Fibroblast of mammary gland (primary cell): ENCODE results near the gene GRIK3.

Experiments
- DNase-seq: peaks from one replicate; pipeline ENCODE4 v3.0.0-alpha.2; 2010; ENCODE audit warnings: low read depth
- H3K4me3 ChIP-seq: 2 replicates; pipeline ENCODE4 v1.5.1; 2011; ENCODE audit warnings: low read depth, mild to moderate bottlenecking, low read length, moderate library complexity; ENCODE audit not compliant: control insufficient read depth
- CTCF ChIP-seq: conservative IDR thresholded peaks from 2 replicates; pipeline ENCODE4 v1.5.1; 2011; ENCODE audit warnings: low read depth, low read length, inconsistent platforms; ENCODE audit not compliant: control insufficient read depth, insufficient read depth

The GRIK3 gene

GRCh38 chr1:37017720-37018119 lies 16.6 kb downstream of the GRIK3 start:
- DNase-seq: no peak
- H3K4me3 ChIP-seq: no peak overlapping the region
- no peak for TF ChIP-seq CTCF

GRCh38 chr1:37016121-37016520 lies 18.2 kb downstream of the GRIK3 start:
- no peak for DNase-seq
- TF ChIP-seq CTCF: no peak
- H3K4me3 ChIP-seq: no peak overlapping the region

GRCh38 chr1:37015713-37016112 lies 18.6 kb downstream of the GRIK3 start:
- H3K4me3 ChIP-seq: no peak overlapping the region
- no peak for TF ChIP-seq CTCF
- DNase-seq: no peak

GRCh38 chr1:37012226-37012625 lies 22.1 kb downstream of the GRIK3 start:
- H3K4me3 ChIP-seq: no peak overlapping the region
- DNase-seq: no peak
- no peak for TF ChIP-seq CTCF

GRCh38 chr1:37010011-37010410 lies 24.3 kb downstream of the GRIK3 start:
- TF ChIP-seq CTCF: no peak
- no peak overlapping the region for H3K4me3 ChIP-seq
- no peak for DNase-seq

GRCh38 chr1:37009521-37009920 lies 24.8 kb downstream of the GRIK3 start:
- DNase-seq: no peak
- H3K4me3 ChIP-seq: no peak overlapping the region
- no peak for TF ChIP-seq CTCF
